ENCODE data around the gene ETFA. TPM values are rescaled to one million over a fixed set of nuclear protein-coding genes. Genes with fewer than 3 reads are reported as not detected.

The ETFA gene
- total RNA-seq, 1 experiment from 2014 or later, result 84.4 TPM

DNA sequence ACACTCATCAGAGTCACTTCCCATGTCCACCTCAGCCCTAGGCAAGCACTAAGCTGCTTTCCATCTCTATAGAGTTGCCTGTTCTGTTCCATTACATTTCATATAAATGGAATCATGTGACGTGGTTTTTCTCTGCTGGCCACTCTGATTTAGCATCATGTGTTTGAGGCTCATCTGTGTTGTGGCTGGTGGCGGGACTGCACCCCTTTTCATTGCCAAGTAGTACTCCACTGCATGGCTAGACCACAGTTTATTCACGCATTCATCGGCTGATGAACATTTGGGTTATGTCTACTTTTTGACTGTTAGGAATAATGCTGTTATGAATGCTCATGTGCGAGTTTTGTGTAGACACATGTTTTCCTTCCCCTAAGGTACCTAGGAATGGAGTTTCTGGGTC is 136.6 kb downstream of the ETFA start:
- no peak for TF ChIP-seq STAT6 (CRISPR knock-in tag; conservative IDR thresholded peaks at IDR 0.05; ENCODE audit: low read depth)
- TF ChIP-seq ZBTB21 (CRISPR knock-in tag; IDR thresholded peaks at IDR 0.05; ENCODE audit: borderline replicate concordance), result no peak
- TF ChIP-seq CREM (CRISPR knock-in tag; IDR thresholded peaks at IDR 0.05), result no peak
- no peak for TF ChIP-seq CBFB (CRISPR knock-in tag; IDR thresholded peaks at IDR 0.05; ENCODE audit: low read depth)
- TF ChIP-seq, protein P1, sequence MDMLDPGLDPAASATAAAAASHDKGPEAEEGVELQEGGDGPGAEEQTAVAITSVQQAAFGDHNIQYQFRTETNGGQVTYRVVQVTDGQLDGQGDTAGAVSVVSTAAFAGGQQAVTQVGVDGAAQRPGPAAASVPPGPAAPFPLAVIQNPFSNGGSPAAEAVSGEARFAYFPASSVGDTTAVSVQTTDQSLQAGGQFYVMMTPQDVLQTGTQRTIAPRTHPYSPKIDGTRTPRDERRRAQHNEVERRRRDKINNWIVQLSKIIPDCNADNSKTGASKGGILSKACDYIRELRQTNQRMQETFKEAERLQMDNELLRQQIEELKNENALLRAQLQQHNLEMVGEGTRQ (CRISPR knock-in tag; IDR thresholded peaks at IDR 0.05), result no peak
- TF ChIP-seq MLX (CRISPR knock-in tag; IDR thresholded peaks at IDR 0.05), result no peak
- TF ChIP-seq OVOL2 (CRISPR knock-in tag; IDR thresholded peaks at IDR 0.05; ENCODE audit: borderline replicate concordance), result no peak
- TF ChIP-seq AR (CRISPR knock-in tag; IDR thresholded peaks at IDR 0.05), result no peak
- TF ChIP-seq SOX15 (CRISPR knock-in tag; IDR thresholded peaks at IDR 0.05), result no peak
- TF ChIP-seq, protein P2, sequence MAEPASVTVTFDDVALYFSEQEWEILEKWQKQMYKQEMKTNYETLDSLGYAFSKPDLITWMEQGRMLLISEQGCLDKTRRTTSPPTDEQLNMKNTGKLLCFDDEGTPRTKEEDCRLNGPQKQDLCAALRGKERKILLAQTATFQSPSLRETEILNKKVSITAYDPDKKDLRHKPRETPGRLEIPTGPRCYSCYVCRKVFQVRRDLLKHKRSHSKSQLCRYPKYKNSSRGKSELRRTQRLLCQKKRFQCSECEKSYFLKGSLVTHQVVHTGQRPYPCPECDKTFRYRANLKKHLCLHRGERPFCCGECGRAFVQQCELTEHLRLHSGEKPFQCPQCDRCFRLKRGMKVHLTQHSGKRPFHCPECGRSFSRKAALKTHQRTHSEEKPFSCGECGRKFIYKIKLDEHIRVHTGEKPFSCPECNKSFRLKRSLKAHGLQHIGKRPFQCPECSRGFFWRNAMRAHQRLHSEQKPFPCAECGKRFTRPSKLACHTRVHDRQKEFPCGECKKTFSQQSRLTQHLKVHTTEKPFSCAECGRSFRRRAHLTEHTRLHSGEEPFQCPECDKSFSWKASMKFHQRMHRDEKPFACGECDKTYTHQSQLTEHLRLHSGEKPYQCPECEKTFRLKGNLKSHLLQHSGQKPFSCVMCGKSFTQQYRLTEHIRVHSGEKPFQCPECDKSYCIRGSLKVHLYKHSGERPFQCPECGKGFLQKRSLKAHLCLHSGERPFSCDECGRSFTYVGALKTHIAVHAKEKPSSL (CRISPR knock-in tag; conservative IDR thresholded peaks at IDR 0.05), result no peak
- no peak for TF ChIP-seq KAT7 (CRISPR knock-in tag; IDR thresholded peaks at IDR 0.05; ENCODE audit: borderline replicate concordance)
- TF ChIP-seq GABPB1 (CRISPR knock-in tag; IDR thresholded peaks at IDR 0.05), result no peak
- no peak for TF ChIP-seq NR1H2 (CRISPR knock-in tag; IDR thresholded peaks at IDR 0.05)
- TF ChIP-seq, protein P3, sequence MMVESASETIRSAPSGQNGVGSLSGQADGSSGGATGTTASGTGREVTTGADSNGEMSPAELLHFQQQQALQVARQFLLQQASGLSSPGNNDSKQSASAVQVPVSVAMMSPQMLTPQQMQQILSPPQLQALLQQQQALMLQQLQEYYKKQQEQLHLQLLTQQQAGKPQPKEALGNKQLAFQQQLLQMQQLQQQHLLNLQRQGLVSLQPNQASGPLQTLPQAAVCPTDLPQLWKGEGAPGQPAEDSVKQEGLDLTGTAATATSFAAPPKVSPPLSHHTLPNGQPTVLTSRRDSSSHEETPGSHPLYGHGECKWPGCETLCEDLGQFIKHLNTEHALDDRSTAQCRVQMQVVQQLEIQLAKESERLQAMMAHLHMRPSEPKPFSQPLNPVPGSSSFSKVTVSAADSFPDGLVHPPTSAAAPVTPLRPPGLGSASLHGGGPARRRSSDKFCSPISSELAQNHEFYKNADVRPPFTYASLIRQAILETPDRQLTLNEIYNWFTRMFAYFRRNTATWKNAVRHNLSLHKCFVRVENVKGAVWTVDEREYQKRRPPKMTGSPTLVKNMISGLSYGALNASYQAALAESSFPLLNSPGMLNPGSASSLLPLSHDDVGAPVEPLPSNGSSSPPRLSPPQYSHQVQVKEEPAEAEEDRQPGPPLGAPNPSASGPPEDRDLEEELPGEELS (CRISPR knock-in tag; IDR thresholded peaks at IDR 0.05), result no peak
- ChIA-PET POLR2A (interaction anchor here (0.7 kb wide), 1 partner anchor 19 kb away, joined by 3 read pairs; no protein-coding TSS in a partner anchor), CTCF (no interaction called here)
- Mint-ChIP-seq H3K4me1 (peaks cover 4% of the 10 kb centered on the region; the same call in 1 of the 2 replicates), H3K9me3 (peaks cover 5% of the 10 kb centered on the region; the same call in 1 of the 2 replicates), H3K36me3 (no peaks in the 10 kb centered on the region), H3K27ac (no peak overlapping the region), H3K27me3 (ENCODE audit: low read depth) (no peaks in the 10 kb centered on the region), H3K4me3 (no peak overlapping the region)
- DNase-seq (ENCODE audit: low spot score), result no peak
- no peak for ATAC-seq
